Measurements from ENCODE around the gene CARD11. TPM values are rescaled to one million over a fixed set of nuclear protein-coding genes. Genes with fewer than 3 reads are reported as not detected.

CARD11 gene
- total RNA-seq, 1 donor from 2014 or later: 0.37 TPM

- H3K36me3 Mint-ChIP-seq (ENCODE audit: low read depth): no peaks in the 10 kb centered on the region
- H3K27ac Mint-ChIP-seq (ENCODE audit: unreplicated experiment): no peak overlapping the region
- H3K4me3 Mint-ChIP-seq: no peak overlapping the region
- peaks cover 5% of the 10 kb centered on the region for H3K4me1 Mint-ChIP-seq
- no peaks in the 10 kb centered on the region for H3K27me3 Mint-ChIP-seq (ENCODE audit: low read depth)
- H3K9me3 Mint-ChIP-seq: peaks cover 2% of the 10 kb centered on the region
- no peak for DNase-seq (ENCODE audit: low read depth, low spot score)
- no peak for TF ChIP-seq CTCF (conservative IDR thresholded peaks at IDR 0.05)
These were observed 60.8 kb downstream of the CARD11 start for GRCh38 chr7:2982831-2983230.

- H3K27ac Mint-ChIP-seq (ENCODE audit: unreplicated experiment): no peak overlapping the region
These were observed 61.3 kb downstream of the CARD11 start for GRCh38 chr7:2982401-2982800.

GRCh38 chr7:2981103-2981480, 62.6 kb downstream of the CARD11 start:
- Mint-ChIP-seq H3K36me3 (ENCODE audit: low read depth) (no peaks in the 10 kb centered on the region), H3K4me3 (no peak overlapping the region), H3K27ac (ENCODE audit: unreplicated experiment) (peak overlapping the region; percentile 24), H3K4me1 (peaks cover 5% of the 10 kb centered on the region), H3K9me3 (no peaks in the 10 kb centered on the region), H3K27me3 (ENCODE audit: low read depth) (no peaks in the 10 kb centered on the region)
- TF ChIP-seq CTCF (conservative IDR thresholded peaks at IDR 0.05): no peak
- no peak for DNase-seq (ENCODE audit: low read depth, low spot score)

More at GRCh38 chr7:2982401-2982800, 61.3 kb downstream of the CARD11 start:
- no peak for TF ChIP-seq CTCF (conservative IDR thresholded peaks at IDR 0.05)
- Mint-ChIP-seq H3K36me3 (ENCODE audit: low read depth) (no peaks in the 10 kb centered on the region), H3K4me3 (no peak overlapping the region), H3K4me1 (peaks cover 5% of the 10 kb centered on the region), H3K9me3 (peaks cover 2% of the 10 kb centered on the region), H3K27me3 (ENCODE audit: low read depth) (no peaks in the 10 kb centered on the region)
- DNase-seq (ENCODE audit: low read depth, low spot score): no peak

GRCh38 chr7:2980401-2981102, 63.1 kb downstream of the CARD11 start:
- Mint-ChIP-seq H3K9me3 (no peaks in the 10 kb centered on the region), H3K4me1 (peaks cover 5% of the 10 kb centered on the region), H3K27ac (ENCODE audit: unreplicated experiment) (peak overlapping the region; percentile 62), H3K36me3 (ENCODE audit: low read depth) (no peaks in the 10 kb centered on the region), H3K27me3 (ENCODE audit: low read depth) (no peaks in the 10 kb centered on the region), H3K4me3 (no peak overlapping the region)
- DNase-seq (ENCODE audit: low read depth, low spot score): no peak
- TF ChIP-seq CTCF (conservative IDR thresholded peaks at IDR 0.05): no peak

GRCh38 chr7:2979951-2980350, 63.7 kb downstream of the CARD11 start:
- TF ChIP-seq CTCF (conservative IDR thresholded peaks at IDR 0.05): no peak
- Mint-ChIP-seq H3K27ac (ENCODE audit: unreplicated experiment) (peak overlapping the region; percentile 62), H3K4me1 (peaks cover 5% of the 10 kb centered on the region), H3K36me3 (ENCODE audit: low read depth) (no peaks in the 10 kb centered on the region), H3K27me3 (ENCODE audit: low read depth) (no peaks in the 10 kb centered on the region), H3K9me3 (no peaks in the 10 kb centered on the region), H3K4me3 (no peak overlapping the region)
- DNase-seq (ENCODE audit: low read depth, low spot score): no peak

Measured in neural crest cell (in vitro differentiated cells).